Measurements from ENCODE around the gene ARL8A.

GRCh38 chr1:202133001-202133400, 11.5 kb downstream of the ARL8A start:
- TF ChIP-seq CTCF (IDR thresholded peaks at IDR 0.05; ENCODE audit: low read depth, low read length, missing input control) (no peak), YY1 (IDR thresholded peaks at IDR 0.05) (no peak), SP1 (IDR thresholded peaks at IDR 0.05) (no peak), GABPA (IDR thresholded peaks at IDR 0.05 in 1 of 2, conservative IDR thresholded peaks at IDR 0.05 in 1 of 2) (no peak), TAF1 (conservative IDR thresholded peaks at IDR 0.05) (no peak), REST (IDR thresholded peaks at IDR 0.05) (no peak), FOXA1 (IDR thresholded peaks at IDR 0.05) (no peak), ZBTB33 (IDR thresholded peaks at IDR 0.05) (no peak), HNF4G (IDR thresholded peaks at IDR 0.05) (no peak), JUND (IDR thresholded peaks at IDR 0.05) (no peak), MAX (IDR thresholded peaks at IDR 0.05) (no peak)
